Mesothelial cell of epicardium (in vitro differentiated cells): ENCODE measurements around the gene TRAF6. TPM values are rescaled to one million over a fixed set of nuclear protein-coding genes. Genes with fewer than 3 reads are reported as not detected.

Experiments used
- DNase-seq, 2 experiments: peaks; one replicate each; pipeline ENCODE4 v3.0.0; 2021; ENCODE audit warnings: low spot score in 2 of 2; ENCODE audit not compliant: unreplicated experiment in 2 of 2
- H3K27ac Mint-ChIP-seq: 2 replicates; pipeline ENCODE4 v1.8.0; 2021; ENCODE audit warnings: mixed read lengths
- H3K27me3 Mint-ChIP-seq: 2 replicates; pipeline ENCODE4 v1.8.0; 2021; ENCODE audit warnings: low read depth, mixed read lengths
- H3K36me3 Mint-ChIP-seq: 2 replicates; pipeline ENCODE4 v1.8.0; 2021; ENCODE audit warnings: mixed read lengths
- H3K4me1 Mint-ChIP-seq: 2 replicates; pipeline ENCODE4 v1.8.0; 2021; ENCODE audit warnings: mixed read lengths
- H3K4me3 Mint-ChIP-seq: 2 replicates; pipeline ENCODE4 v1.8.0; 2021; ENCODE audit warnings: mild to moderate bottlenecking, moderate library complexity, mixed read lengths
- H3K9me3 Mint-ChIP-seq: 2 replicates; pipeline ENCODE4 v1.8.0; 2021; ENCODE audit warnings: mixed read lengths
- CTCF ChIP-seq: fragments of 200-600 bp; sonication (generic); IDR thresholded peaks from one replicate; pipeline ENCODE4 v1.5.0; 2021; ENCODE audit warnings: antibody characterized with exemption; ENCODE audit not compliant: unreplicated experiment
- total RNA-seq: library from RNA; stranded (reverse); gene quantifications from 3 replicates; pipeline ENCODE4 v1.2.1, GENCODE V29; 2021

The TRAF6 gene
- total RNA-seq, 1 donor from 2014 or later, result 17.8 TPM

GRCh38 chr11:36478700-36479329, 31.3 kb downstream of the TRAF6 start:
- no peaks in the 10 kb centered on the region for H3K27me3 Mint-ChIP-seq
- H3K36me3 Mint-ChIP-seq, result peaks cover 3% of the 10 kb centered on the region
- no peak for DNase-seq
- TF ChIP-seq CTCF, result no peak
- H3K9me3 Mint-ChIP-seq, result no peaks in the 10 kb centered on the region
- no peak overlapping the region for H3K27ac Mint-ChIP-seq
- H3K4me3 Mint-ChIP-seq, result no peak overlapping the region
- H3K4me1 Mint-ChIP-seq, result peaks cover 3% of the 10 kb centered on the region

GRCh38 chr11:36475192-36475591, 34.9 kb downstream of the TRAF6 start:
- Mint-ChIP-seq H3K27ac (no peak overlapping the region), H3K4me1 (peaks cover 3% of the 10 kb centered on the region)

GRCh38 chr11:36471577-36471976, 38.5 kb downstream of the TRAF6 start:
- Mint-ChIP-seq H3K4me1 (no peaks in the 10 kb centered on the region), H3K4me3 (no peak overlapping the region), H3K27me3 (no peaks in the 10 kb centered on the region), H3K27ac (no peak overlapping the region), H3K9me3 (no peaks in the 10 kb centered on the region), H3K36me3 (no peaks in the 10 kb centered on the region)
- TF ChIP-seq CTCF, result no peak
- DNase-seq, result no peak

More at GRCh38 chr11:36475192-36475591, 34.9 kb downstream of the TRAF6 start:
- TF ChIP-seq CTCF, result no peak
- Mint-ChIP-seq H3K9me3 (no peaks in the 10 kb centered on the region), H3K27me3 (no peaks in the 10 kb centered on the region), H3K36me3 (no peaks in the 10 kb centered on the region), H3K4me3 (no peak overlapping the region)
- no peak for DNase-seq

GRCh38 chr11:36469881-36470802, 39.9 kb downstream of the TRAF6 start:
- Mint-ChIP-seq H3K27me3 (no peaks in the 10 kb centered on the region), H3K4me1 (no peaks in the 10 kb centered on the region), H3K9me3 (no peaks in the 10 kb centered on the region), H3K4me3 (no peak overlapping the region), H3K36me3 (no peaks in the 10 kb centered on the region), H3K27ac (no peak overlapping the region)
- no peak for TF ChIP-seq CTCF
- no peak for DNase-seq

- Mint-ChIP-seq H3K4me1 (no peaks in the 10 kb centered on the region), H3K27ac (no peak overlapping the region), H3K9me3 (no peaks in the 10 kb centered on the region), H3K4me3 (no peak overlapping the region), H3K36me3 (no peaks in the 10 kb centered on the region), H3K27me3 (no peaks in the 10 kb centered on the region)
- TF ChIP-seq CTCF, result no peak
- DNase-seq, result no peak
These were observed 41.0 kb downstream of the TRAF6 start for GRCh38 chr11:36469063-36469462.
